Neutrophil (primary cell): ENCODE measurements around the gene ELMOD1.

Experiments
- H3K27ac ChIP-seq: fragments of 200-600 bp; sonication (generic); 2 replicates; pipeline ENCODE4 v1.5.1; 2016; ENCODE audit warnings: mild to moderate bottlenecking, moderate library complexity
- H3K27me3 ChIP-seq: fragments of 200-600 bp; sonication (generic); 2 replicates; pipeline ENCODE4 v1.6.0; 2016; ENCODE audit warnings: mild to moderate bottlenecking
- H3K36me3 ChIP-seq: fragments of 200-600 bp; sonication (generic); 2 replicates; pipeline ENCODE4 v1.5.1; 2017
- H3K4me1 ChIP-seq, 2 experiments: fragments of 200-600 bp in 1 of 2; sonication (generic) in 1 of 2; 1 replicate in 1 of 2; 2 replicates in 1 of 2; pipeline versions ENCODE4 v1.5.1 to v1.6.1; 2013 to 2016; ENCODE audit warnings: low read depth in 1 of 2, low read length in 1 of 2, mild to moderate bottlenecking in 1 of 2, moderate library complexity in 1 of 2; ENCODE audit not compliant: control insufficient read depth in 1 of 2, insufficient read depth in 1 of 2
- H3K4me3 ChIP-seq, 2 experiments: fragments of 200-600 bp in 1 of 2; sonication (generic) in 1 of 2; 1 replicate in 1 of 2; 2 replicates in 1 of 2; pipeline ENCODE4 v1.5.1; 2013 to 2016; ENCODE audit warnings: low read depth in 1 of 2, low read length in 1 of 2, mild to moderate bottlenecking in 1 of 2, moderate library complexity in 1 of 2
- H3K9me3 ChIP-seq: fragments of 200-600 bp; sonication (generic); 2 replicates; pipeline ENCODE4 v1.5.1; 2016
- TF ChIP-seq, protein P1 (sequence below): fragments of 200-600 bp; sonication (generic); IDR thresholded peaks from 2 replicates; pipeline ENCODE4 v1.5.1; 2016; ENCODE audit warnings: antibody characterized with exemption

ELMOD1 gene

DNA sequence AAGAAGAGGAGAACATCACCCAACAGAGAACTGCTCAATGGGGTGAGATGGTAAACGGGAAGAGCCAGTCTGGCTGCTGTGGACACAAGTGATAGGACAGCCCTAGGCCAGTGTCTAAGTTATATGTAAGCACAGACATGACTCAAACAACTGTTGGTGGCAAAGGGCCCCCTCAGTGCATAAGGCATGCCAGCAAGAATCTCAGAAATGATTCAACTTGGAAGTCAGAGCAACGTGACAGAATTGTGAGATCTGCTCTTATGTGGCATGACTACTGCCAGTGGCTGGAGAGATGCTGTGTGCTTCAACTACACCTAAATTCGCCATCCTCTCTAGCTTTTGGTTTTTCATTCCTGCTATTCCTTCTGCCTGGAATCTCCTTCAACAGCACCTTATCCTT, 113.5 kb downstream of the ELMOD1 start:
- Histone ChIP-seq H3K27ac (no peak overlapping the region), H3K4me1 (no peaks in the 10 kb centered on the region), H3K9me3 (no peaks in the 10 kb centered on the region), H3K36me3 (no peaks in the 10 kb centered on the region), H3K27me3 (peaks cover 14% of the 10 kb centered on the region), H3K4me3 (no peak overlapping the region)
- TF ChIP-seq, protein P1, sequence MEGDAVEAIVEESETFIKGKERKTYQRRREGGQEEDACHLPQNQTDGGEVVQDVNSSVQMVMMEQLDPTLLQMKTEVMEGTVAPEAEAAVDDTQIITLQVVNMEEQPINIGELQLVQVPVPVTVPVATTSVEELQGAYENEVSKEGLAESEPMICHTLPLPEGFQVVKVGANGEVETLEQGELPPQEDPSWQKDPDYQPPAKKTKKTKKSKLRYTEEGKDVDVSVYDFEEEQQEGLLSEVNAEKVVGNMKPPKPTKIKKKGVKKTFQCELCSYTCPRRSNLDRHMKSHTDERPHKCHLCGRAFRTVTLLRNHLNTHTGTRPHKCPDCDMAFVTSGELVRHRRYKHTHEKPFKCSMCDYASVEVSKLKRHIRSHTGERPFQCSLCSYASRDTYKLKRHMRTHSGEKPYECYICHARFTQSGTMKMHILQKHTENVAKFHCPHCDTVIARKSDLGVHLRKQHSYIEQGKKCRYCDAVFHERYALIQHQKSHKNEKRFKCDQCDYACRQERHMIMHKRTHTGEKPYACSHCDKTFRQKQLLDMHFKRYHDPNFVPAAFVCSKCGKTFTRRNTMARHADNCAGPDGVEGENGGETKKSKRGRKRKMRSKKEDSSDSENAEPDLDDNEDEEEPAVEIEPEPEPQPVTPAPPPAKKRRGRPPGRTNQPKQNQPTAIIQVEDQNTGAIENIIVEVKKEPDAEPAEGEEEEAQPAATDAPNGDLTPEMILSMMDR: no peak

- H3K4me1 ChIP-seq: no peaks in the 10 kb centered on the region
- H3K9me3 ChIP-seq: no peaks in the 10 kb centered on the region
- H3K27me3 ChIP-seq: peaks cover 15% of the 10 kb centered on the region
- TF ChIP-seq, protein P1: no peak
- H3K27ac ChIP-seq: no peak overlapping the region
- H3K36me3 ChIP-seq: no peaks in the 10 kb centered on the region
- H3K4me3 ChIP-seq: no peak overlapping the region
Observed at GRCh38 chr11:107705027-107705426, 114.1 kb downstream of the ELMOD1 start.

DNA sequence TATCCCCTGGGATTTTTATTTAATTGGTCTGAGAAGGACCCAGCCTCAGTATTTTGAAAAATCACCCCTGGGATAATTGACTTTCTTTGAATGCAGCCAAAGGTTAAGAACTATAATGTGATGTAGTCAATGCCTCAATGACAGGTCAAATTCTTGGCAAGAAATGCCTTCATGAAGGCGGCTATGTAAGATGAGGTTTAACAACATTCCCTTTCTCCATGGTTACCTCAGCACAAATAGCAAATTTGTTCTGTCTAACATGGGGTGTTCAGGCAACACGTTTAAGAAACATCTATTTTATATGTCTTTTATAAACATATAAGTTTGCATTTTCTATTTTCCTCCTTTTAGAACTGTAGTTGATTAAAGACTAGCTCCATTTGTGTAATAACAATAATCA, 115.6 kb downstream of the ELMOD1 start:
- no peak overlapping the region for H3K27ac ChIP-seq
- H3K36me3 ChIP-seq: no peaks in the 10 kb centered on the region
- TF ChIP-seq, protein P1: no peak
- H3K9me3 ChIP-seq: no peaks in the 10 kb centered on the region
- H3K27me3 ChIP-seq: peaks cover 25% of the 10 kb centered on the region
- no peaks in the 10 kb centered on the region for H3K4me1 ChIP-seq
- no peak overlapping the region for H3K4me3 ChIP-seq

DNA sequence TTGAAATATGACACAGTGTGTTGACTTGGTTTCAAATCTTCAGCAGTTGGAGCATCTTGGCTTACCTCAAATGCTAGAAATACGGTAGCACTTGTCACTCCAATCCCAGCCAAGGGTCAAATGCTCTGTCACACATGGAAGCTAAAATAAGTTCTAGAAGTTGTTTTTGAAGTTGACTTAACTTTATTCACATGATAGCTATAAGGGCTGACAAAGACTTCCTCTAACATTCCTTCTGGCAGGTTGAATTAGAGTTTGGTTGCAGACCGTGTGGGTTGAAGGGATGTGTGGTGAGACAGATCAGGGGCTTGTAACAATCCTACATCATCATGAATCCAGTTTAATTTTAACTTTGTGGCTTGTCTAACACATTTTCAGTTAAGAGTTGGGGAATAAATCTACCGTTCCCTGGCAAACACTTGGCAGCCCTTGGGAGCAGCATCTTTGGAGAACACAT, 116.3 kb downstream of the ELMOD1 start:
- Histone ChIP-seq H3K27ac (no peak overlapping the region), H3K36me3 (no peaks in the 10 kb centered on the region), H3K4me3 (no peak overlapping the region), H3K27me3 (peaks cover 27% of the 10 kb centered on the region), H3K4me1 (no peaks in the 10 kb centered on the region), H3K9me3 (no peaks in the 10 kb centered on the region)
- TF ChIP-seq, protein P1: no peak

DNA sequence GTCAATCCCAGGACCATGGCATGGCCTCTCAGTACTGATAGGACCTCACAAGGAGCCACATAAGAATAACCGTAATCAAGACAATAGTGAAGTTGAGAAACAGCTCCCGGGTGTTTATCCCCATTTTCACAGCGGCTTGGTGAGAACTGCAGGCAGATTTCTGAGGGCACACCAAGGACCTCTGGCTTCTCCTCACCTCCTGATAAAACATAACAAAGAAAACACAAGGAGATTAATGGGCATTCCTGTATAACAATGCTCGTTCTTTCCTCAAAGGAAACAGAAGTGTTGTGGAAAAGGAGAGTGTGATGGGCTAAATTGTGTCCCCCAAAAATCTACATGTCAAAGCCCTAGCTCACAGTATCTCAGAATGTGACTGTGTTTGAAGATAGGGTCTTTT, 116.9 kb downstream of the ELMOD1 start:
- no peaks in the 10 kb centered on the region for H3K4me1 ChIP-seq
- no peaks in the 10 kb centered on the region for H3K36me3 ChIP-seq
- TF ChIP-seq, protein P1: no peak
- peaks cover 31% of the 10 kb centered on the region for H3K27me3 ChIP-seq
- H3K4me3 ChIP-seq: no peak overlapping the region
- H3K9me3 ChIP-seq: no peaks in the 10 kb centered on the region
- H3K27ac ChIP-seq: no peak overlapping the region

DNA sequence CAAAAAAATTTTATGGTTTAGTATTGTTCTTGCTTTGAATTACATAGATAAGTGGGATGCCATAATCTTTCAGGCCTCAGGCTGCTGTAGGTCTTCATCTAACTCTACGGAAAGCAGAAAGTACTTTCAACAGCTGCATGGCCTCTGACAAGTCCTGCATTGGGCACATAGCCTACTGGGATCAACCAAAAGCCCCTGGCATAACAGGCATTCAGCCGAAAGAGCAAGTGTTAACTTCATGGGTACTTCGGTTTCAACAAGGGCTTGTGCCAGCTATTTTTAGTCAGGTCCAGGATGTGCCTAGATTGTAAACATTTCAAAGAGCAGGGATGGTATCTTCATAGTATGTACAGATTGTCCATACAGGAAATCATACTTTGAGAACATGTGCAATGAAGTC, 117.8 kb downstream of the ELMOD1 start:
- Histone ChIP-seq H3K9me3 (no peaks in the 10 kb centered on the region), H3K27me3 (peaks cover 40% of the 10 kb centered on the region), H3K36me3 (no peaks in the 10 kb centered on the region), H3K4me1 (no peaks in the 10 kb centered on the region), H3K4me3 (no peak overlapping the region), H3K27ac (no peak overlapping the region)
- TF ChIP-seq, protein P1: no peak
